DOHH2 (cell line): Measurements from ENCODE around the gene HBE1.

Source experiments
- H3F3A ChIP-seq: fragments of 200-600 bp; sonication (generic), shearing (Covaris generic); 2 replicates; pipeline ENCODE4 v1.6.0; 2016; ENCODE audit warnings: antibody characterized with exemption, mild to moderate bottlenecking; ENCODE audit not compliant: control insufficient read depth, insufficient read depth
- H3K27ac ChIP-seq: fragments of 200-600 bp; sonication (generic); 2 replicates; pipeline ENCODE4 v1.5.1; 2014; ENCODE audit warnings: low read depth, mild to moderate bottlenecking, low read length, moderate library complexity
- H3K27me3 ChIP-seq: fragments of 200-600 bp; sonication (generic); 2 replicates; pipeline ENCODE4 v1.6.1; 2014; ENCODE audit warnings: mild to moderate bottlenecking, low read length, mixed read lengths; ENCODE audit not compliant: control insufficient read depth
- H3K36me3 ChIP-seq: fragments of 200-600 bp; sonication (generic); 2 replicates; pipeline ENCODE4 v1.6.1; 2014; ENCODE audit warnings: mild to moderate bottlenecking, low read length, moderate library complexity, mixed read lengths; ENCODE audit not compliant: control insufficient read depth
- H3K4me1 ChIP-seq: fragments of 200-600 bp; sonication (generic); 2 replicates; pipeline ENCODE4 v1.6.1; 2014; ENCODE audit warnings: mild to moderate bottlenecking, low read length, mixed read lengths; ENCODE audit not compliant: control insufficient read depth
- H3K4me2 ChIP-seq: fragments of 200-600 bp; sonication (generic); 2 replicates; pipeline ENCODE4 v1.6.0; 2014; ENCODE audit warnings: mild to moderate bottlenecking, low read length, moderate library complexity
- H3K4me3 ChIP-seq: fragments of 200-600 bp; sonication (generic); 2 replicates; pipeline ENCODE4 v1.5.1; 2014; ENCODE audit warnings: mild to moderate bottlenecking, low read length, mixed read lengths
- H3K79me2 ChIP-seq: fragments of 200-600 bp; sonication (generic); 2 replicates; pipeline ENCODE4 v1.6.1; 2014; ENCODE audit warnings: mild to moderate bottlenecking, low read length, mixed read lengths; ENCODE audit not compliant: control insufficient read depth
- H3K9me2 ChIP-seq: fragments of 200-600 bp; sonication (generic); replicated peaks from 2 replicates; pipeline ENCODE4 v1.6.1; 2014; ENCODE audit warnings: mild to moderate bottlenecking, low read length, mixed read lengths; ENCODE audit not compliant: control insufficient read depth
- H3K9me3 ChIP-seq: fragments of 200-600 bp; sonication (generic); 2 replicates; pipeline ENCODE4 v1.6.1; 2014; ENCODE audit warnings: antibody characterized with exemption, low read length, mixed read lengths; ENCODE audit not compliant: control insufficient read depth, insufficient read depth
- H4K20me1 ChIP-seq: fragments of 200-600 bp; sonication (generic); 2 replicates; pipeline ENCODE4 v1.6.0; 2014; ENCODE audit warnings: low read depth, mild to moderate bottlenecking, antibody characterized with exemption, low read length, moderate library complexity; ENCODE audit not compliant: control insufficient read depth, insufficient read depth
- EZH2phosphoT487 ChIP-seq: fragments of 200-600 bp; sonication (generic); IDR thresholded peaks from 2 replicates; pipeline ENCODE4 v1.6.1; 2017; ENCODE audit warnings: borderline replicate concordance, mild to moderate bottlenecking, antibody characterized with exemption, low read length, moderate library complexity, mixed read lengths
- TF ChIP-seq, protein P1 (sequence below): fragments of 200-600 bp; sonication (generic); IDR thresholded peaks from one replicate; pipeline ENCODE4 v1.5.1; 2014; ENCODE audit warnings: antibody characterized with exemption, mild to moderate bottlenecking, low read depth, low read length; ENCODE audit not compliant: poor library complexity, severe bottlenecking

The HBE1 gene

DNA sequence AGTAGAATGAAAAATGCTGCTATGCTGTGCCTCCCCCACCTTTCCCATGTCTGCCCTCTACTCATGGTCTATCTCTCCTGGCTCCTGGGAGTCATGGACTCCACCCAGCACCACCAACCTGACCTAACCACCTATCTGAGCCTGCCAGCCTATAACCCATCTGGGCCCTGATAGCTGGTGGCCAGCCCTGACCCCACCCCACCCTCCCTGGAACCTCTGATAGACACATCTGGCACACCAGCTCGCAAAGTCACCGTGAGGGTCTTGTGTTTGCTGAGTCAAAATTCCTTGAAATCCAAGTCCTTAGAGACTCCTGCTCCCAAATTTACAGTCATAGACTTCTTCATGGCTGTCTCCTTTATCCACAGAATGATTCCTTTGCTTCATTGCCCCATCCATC lies 14.9 kb upstream of the HBE1 start:
- Histone ChIP-seq H3K9me2 (no peaks in the 10 kb centered on the region), H3K4me1 (no peaks in the 10 kb centered on the region), H3K79me2 (no peaks in the 10 kb centered on the region), H3K27ac (no peak overlapping the region), H3K4me2 (no peak overlapping the region), H3K36me3 (no peaks in the 10 kb centered on the region), H3K9me3 (no peaks in the 10 kb centered on the region), H3K27me3 (no peaks in the 10 kb centered on the region), H4K20me1 (no peaks in the 10 kb centered on the region), H3K4me3 (no peak overlapping the region), H3F3A (no peaks in the 10 kb centered on the region)
- no peak for TF ChIP-seq EZH2phosphoT487
- TF ChIP-seq, protein P1, sequence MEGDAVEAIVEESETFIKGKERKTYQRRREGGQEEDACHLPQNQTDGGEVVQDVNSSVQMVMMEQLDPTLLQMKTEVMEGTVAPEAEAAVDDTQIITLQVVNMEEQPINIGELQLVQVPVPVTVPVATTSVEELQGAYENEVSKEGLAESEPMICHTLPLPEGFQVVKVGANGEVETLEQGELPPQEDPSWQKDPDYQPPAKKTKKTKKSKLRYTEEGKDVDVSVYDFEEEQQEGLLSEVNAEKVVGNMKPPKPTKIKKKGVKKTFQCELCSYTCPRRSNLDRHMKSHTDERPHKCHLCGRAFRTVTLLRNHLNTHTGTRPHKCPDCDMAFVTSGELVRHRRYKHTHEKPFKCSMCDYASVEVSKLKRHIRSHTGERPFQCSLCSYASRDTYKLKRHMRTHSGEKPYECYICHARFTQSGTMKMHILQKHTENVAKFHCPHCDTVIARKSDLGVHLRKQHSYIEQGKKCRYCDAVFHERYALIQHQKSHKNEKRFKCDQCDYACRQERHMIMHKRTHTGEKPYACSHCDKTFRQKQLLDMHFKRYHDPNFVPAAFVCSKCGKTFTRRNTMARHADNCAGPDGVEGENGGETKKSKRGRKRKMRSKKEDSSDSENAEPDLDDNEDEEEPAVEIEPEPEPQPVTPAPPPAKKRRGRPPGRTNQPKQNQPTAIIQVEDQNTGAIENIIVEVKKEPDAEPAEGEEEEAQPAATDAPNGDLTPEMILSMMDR, result no peak

DNA sequence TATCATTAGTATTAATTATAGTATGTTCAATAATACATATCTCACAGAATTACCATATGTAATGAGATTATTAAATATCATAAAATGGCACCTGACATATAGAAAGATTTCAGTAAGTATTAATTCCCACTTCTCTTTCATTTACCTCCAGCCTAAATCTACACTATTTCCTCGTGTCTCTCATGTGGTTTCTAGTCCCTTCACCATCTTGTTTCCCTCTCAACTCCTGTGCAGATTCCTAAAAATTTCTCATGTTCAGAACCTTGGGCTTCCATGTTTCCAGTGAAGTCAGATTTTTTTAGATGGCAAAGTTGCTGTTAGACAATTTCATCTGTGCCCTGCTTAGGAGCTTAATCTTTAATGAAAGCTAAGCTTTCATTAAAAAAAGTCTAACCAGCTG lies 14.1 kb upstream of the HBE1 start:
- TF ChIP-seq, protein P1, result no peak
- TF ChIP-seq EZH2phosphoT487, result no peak

DNA sequence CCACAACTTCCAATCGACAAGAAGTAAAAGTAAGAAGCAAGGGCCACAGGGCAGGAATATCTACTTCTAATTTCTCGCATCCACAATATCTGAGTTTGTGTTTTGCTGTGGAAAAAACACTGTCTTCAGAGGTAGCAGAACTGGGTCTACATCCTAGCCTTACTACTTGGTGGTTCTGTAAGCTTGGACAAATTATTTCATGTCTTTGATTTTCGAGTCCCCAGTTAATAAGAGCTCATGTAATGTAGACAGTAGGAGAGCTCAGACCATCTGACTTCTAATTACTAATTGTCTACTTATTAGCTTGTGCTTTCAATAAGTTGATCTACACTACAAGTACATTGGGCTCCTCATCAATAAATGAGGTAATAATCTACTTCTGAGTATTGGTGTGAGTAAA lies 13.3 kb upstream of the HBE1 start:
- Histone ChIP-seq H3K4me2 (no peak overlapping the region), H3K9me2 (no peaks in the 10 kb centered on the region), H3K79me2 (no peaks in the 10 kb centered on the region), H3F3A (no peaks in the 10 kb centered on the region), H3K27ac (no peak overlapping the region), H3K4me1 (no peaks in the 10 kb centered on the region), H3K4me3 (no peak overlapping the region), H4K20me1 (no peaks in the 10 kb centered on the region), H3K9me3 (no peaks in the 10 kb centered on the region), H3K36me3 (no peaks in the 10 kb centered on the region), H3K27me3 (no peaks in the 10 kb centered on the region)
- no peak for TF ChIP-seq EZH2phosphoT487
- TF ChIP-seq, protein P1, result no peak

More for the DNA sequence above, 14.1 kb upstream of the HBE1 start:
- Histone ChIP-seq H3K4me2 (no peak overlapping the region), H3K27me3 (no peaks in the 10 kb centered on the region), H3K27ac (no peak overlapping the region), H3K79me2 (no peaks in the 10 kb centered on the region), H3K9me3 (no peaks in the 10 kb centered on the region), H3K4me1 (no peaks in the 10 kb centered on the region), H3K9me2 (no peaks in the 10 kb centered on the region), H3K4me3 (no peak overlapping the region), H4K20me1 (no peaks in the 10 kb centered on the region), H3K36me3 (no peaks in the 10 kb centered on the region), H3F3A (no peaks in the 10 kb centered on the region)

DNA sequence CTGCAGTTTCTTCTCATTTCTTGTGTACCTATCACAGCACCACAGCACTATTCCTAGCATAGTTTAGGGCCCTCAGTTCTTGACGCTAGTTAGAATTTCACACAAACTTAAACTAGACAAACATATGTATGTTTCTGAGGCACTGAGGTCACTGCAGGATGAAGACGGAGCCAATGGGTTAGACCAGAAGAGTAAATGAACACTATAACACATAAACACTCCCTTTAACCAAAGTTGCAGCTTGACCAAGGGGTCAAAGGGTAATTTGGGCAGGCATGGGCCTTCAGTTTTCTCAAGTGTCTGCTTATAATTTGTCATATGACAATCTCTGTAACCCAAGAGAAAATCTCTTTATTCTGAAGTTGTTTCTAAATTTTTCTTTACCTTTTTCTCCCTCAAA lies 12.9 kb upstream of the HBE1 start:
- Histone ChIP-seq H3K27me3 (no peaks in the 10 kb centered on the region), H3K27ac (no peak overlapping the region), H3K79me2 (no peaks in the 10 kb centered on the region), H3K9me3 (no peaks in the 10 kb centered on the region), H4K20me1 (no peaks in the 10 kb centered on the region), H3K4me1 (no peaks in the 10 kb centered on the region), H3K4me3 (no peak overlapping the region), H3K9me2 (no peaks in the 10 kb centered on the region), H3K36me3 (no peaks in the 10 kb centered on the region), H3F3A (no peaks in the 10 kb centered on the region), H3K4me2 (no peak overlapping the region)
- TF ChIP-seq, protein P1, result no peak
- no peak for TF ChIP-seq EZH2phosphoT487
